Measurements from ENCODE around the gene GATB. TPM values are rescaled to one million over a fixed set of nuclear protein-coding genes. Genes with fewer than 3 reads are reported as not detected.

GATB gene
- total and polyA plus RNA-seq, 2 donors (not counting 3 experiments of a cell fraction or from before 2014, with no cell fraction given): 14.4 to 17.7 TPM

- H3K9me1 ChIP-seq (replicated peaks; ENCODE audit: control insufficient read depth, extremely low read depth, insufficient read depth, low read length): no peaks in the 10 kb centered on the region
- BruUV-seq (replicated peaks): no TSS peak
- CTCF ChIA-PET: interaction anchor here (1.1 kb wide), 1 partner anchor 34 kb away, joined by 3 read pairs; no protein-coding TSS in a partner anchor
- intact Hi-C loops (cut with micrococcal nuclease) (no loop called here), dilution Hi-C loops (cut with MboI; ENCODE audit: extremely low pct_ligation_motif_present, low sequenced_read_pairs) (no loop called here)
- FAIRE-seq (no peak), DNase-seq (ENCODE audit: low read depth, low spot score) (no peak)
- H4K20me1 ChIP-seq (replicated peaks; ENCODE audit: control insufficient read depth, extremely low read depth, insufficient read depth, low read length): no peaks in the 10 kb centered on the region
- H3K9me3 ChIP-seq (replicated peaks; ENCODE audit: control insufficient read depth, insufficient read depth, low read length): no peaks in the 10 kb centered on the region
- H3K27me3 ChIP-seq (ENCODE audit: control insufficient read depth in 2 of 2, insufficient read depth in 2 of 2, low read length in 2 of 2): peaks cover 4 to 5% of the 10 kb centered on the region in 2 experiments
- no peaks in the 10 kb centered on the region for H3K4me1 ChIP-seq (ENCODE audit: control insufficient read depth, extremely low read depth, insufficient read depth, low read length)
- TF ChIP-seq POLR2A (IDR thresholded peaks at IDR 0.05; ENCODE audit: low read depth, low read length) (no peak), POLR2AphosphoS5 (IDR thresholded peaks at IDR 0.05; ENCODE audit: insufficient read depth, low read depth, low read length) (no peak), JUN (IDR thresholded peaks at IDR 0.05; ENCODE audit: borderline replicate concordance, insufficient read depth, insufficient read length, low read depth) (no peak), CTCF (IDR thresholded peaks at IDR 0.05; ENCODE audit: extremely low read depth in 1 of 2, insufficient read depth in 1 of 2, low read depth in 1 of 2, low read length in 2 of 2) (no peak), MYC (IDR thresholded peaks at IDR 0.05; ENCODE audit: low read depth, low read length) (no peak), EZH2 (IDR thresholded peaks at IDR 0.05; ENCODE audit: borderline replicate concordance, low read depth, low read length, severe bottlenecking) (no peak), FOS (IDR thresholded peaks at IDR 0.05; ENCODE audit: borderline replicate concordance, insufficient read depth, low read length) (no peak), GATA2 (IDR thresholded peaks at IDR 0.05; ENCODE audit: insufficient read depth, insufficient read length, low read depth, low read length) (no peak), MAX (IDR thresholded peaks at IDR 0.05; ENCODE audit: insufficient read depth, insufficient read length) (no peak)
- no peak overlapping the region for H3K9ac ChIP-seq (replicated peaks; ENCODE audit: extremely low read depth, insufficient read depth, low read length)
- H3K4me3 ChIP-seq (replicated peaks in 1 of 3; ENCODE audit: insufficient read depth in 1 of 3, low read depth in 1 of 3, low read length in 3 of 3): no peak overlapping the region
- no peak overlapping the region for H3K27ac ChIP-seq (ENCODE audit: insufficient read depth, low read depth, low read length)
- POLR2A ChIA-PET: no interaction called here
- H3K4me2 ChIP-seq (ENCODE audit: insufficient read depth, low read length): no peak overlapping the region
- H3K79me2 ChIP-seq (ENCODE audit: control insufficient read depth, insufficient read depth, low read length): no peaks in the 10 kb centered on the region
- no peaks in the 10 kb centered on the region for H3K36me3 ChIP-seq (ENCODE audit: control insufficient read depth in 2 of 2, extremely low read depth in 1 of 2, insufficient read depth in 2 of 2, low read length in 2 of 2)
- H2AFZ ChIP-seq (ENCODE audit: low read depth, low read length): no peak overlapping the region
Observed at GRCh38 chr4:151638295-151638858, 122.4 kb downstream of the GATB start.
